Measurements from ENCODE around the gene RACGAP1.

- TF ChIP-seq EZH2 (IDR thresholded peaks at IDR 0.05; ENCODE audit: insufficient read depth, poor library complexity, severe bottlenecking) (no peak), EZH2phosphoT487 (IDR thresholded peaks at IDR 0.05; ENCODE audit: insufficient read depth, low read depth) (no peak)
These were observed 7.1 kb downstream of the RACGAP1 start for GRCh38 chr12:50018154-50018553.

All from GM23248 (cell line).